OCI-LY3 (cell line): ENCODE measurements around the gene MOB3B.

Experiments
- H2AFZ ChIP-seq: fragments of 200-600, 300-600 bp; shearing (Covaris generic); 2 replicates; pipeline ENCODE4 v1.6.0; 2014; ENCODE audit warnings: antibody characterized with exemption, low read depth, low read length
- H3K27ac ChIP-seq: fragments of 200-600, 300-600 bp; sonication (generic); 2 replicates; pipeline ENCODE4 v1.5.1; 2014; ENCODE audit warnings: mild to moderate bottlenecking, low read length, moderate library complexity, mixed read lengths
- H3K27me3 ChIP-seq: fragments of 200-600, 300-600 bp; sonication (generic); 2 replicates; pipeline ENCODE4 v1.6.1; 2014; ENCODE audit warnings: low read depth, low read length, mixed read lengths
- H3K36me3 ChIP-seq: fragments of 200-600, 300-600 bp; sonication (generic); replicated peaks from 2 replicates; pipeline ENCODE3; 2014; ENCODE audit warnings: low read depth, low read length, mixed read lengths
- H3K4me1 ChIP-seq: fragments of 300-600, 200-600 bp; sonication (generic); 2 replicates; pipeline ENCODE4 v1.6.1; 2014; ENCODE audit warnings: low read length, mixed read lengths
- H3K4me2 ChIP-seq: fragments of 200-600, 300-600 bp; sonication (generic); 2 replicates; pipeline ENCODE4 v1.6.1; 2014; ENCODE audit warnings: low read length, mixed read lengths
- H3K4me3 ChIP-seq: fragments of 300-600, 200-600 bp; sonication (generic); 2 replicates; pipeline ENCODE4 v1.5.1; 2014; ENCODE audit warnings: antibody characterized with exemption, mild to moderate bottlenecking, low read length, moderate library complexity
- H3K79me2 ChIP-seq: fragments of 300-600, 200-600 bp; shearing (Covaris generic); 2 replicates; pipeline ENCODE4 v1.6.1; 2014; ENCODE audit warnings: mild to moderate bottlenecking, low read length, mixed read lengths
- H3K9ac ChIP-seq: fragments of 300-600, 200-600 bp; shearing (Covaris generic); 2 replicates; pipeline ENCODE4 v1.6.0; 2014; ENCODE audit warnings: mild to moderate bottlenecking, low read length, moderate library complexity
- H3K9me3 ChIP-seq: fragments of 200-600, 300-600 bp; shearing (Covaris generic); 2 replicates; pipeline ENCODE4 v1.6.1; 2014; ENCODE audit warnings: low read length, mixed read lengths; ENCODE audit not compliant: insufficient read depth
- H4K20me1 ChIP-seq: fragments of 200-600, 300-600 bp; sonication (generic); 2 replicates; pipeline ENCODE4 v1.6.1; 2016; ENCODE audit warnings: low read length, mixed read lengths; ENCODE audit not compliant: insufficient read depth
- EZH2phosphoT487 ChIP-seq: fragments of 200-600 bp; shearing (Covaris generic); IDR thresholded peaks from 2 replicates; pipeline ENCODE4 v1.6.1; 2018; ENCODE audit warnings: antibody characterized with exemption, mixed run types, low read depth
- TF ChIP-seq, protein P1 (sequence below): fragments of 200-600, 300-600 bp; sonication (generic); IDR thresholded peaks from 2 replicates; pipeline ENCODE4 v1.5.1; 2014; ENCODE audit warnings: antibody characterized with exemption, low read length, low read depth

The MOB3B gene

GRCh38 chr9:27529316-27530278 lies at the start of gene MOB3B:
Gene MOB3B, minus strand, starts transcription at chr9:27529814. Its CDS starts 74,264 bp downstream, at chr9:27455550.
- Histone ChIP-seq H3K4me2 (peak within 1 kb of the TSS; percentile 68), H3K4me1 (peaks cover 12% of the 10 kb centered on the region), H3K36me3 (no peaks in the 10 kb centered on the region), H3K4me3 (peak within 1 kb of the TSS; percentile 78), H3K27ac (no peak within 1 kb of the TSS), H3K27me3 (peaks cover 60% of the 10 kb centered on the region), H3K9me3 (no peaks in the 10 kb centered on the region), H2AFZ (peak within 1 kb of the TSS; percentile 33), H3K9ac (peak within 1 kb of the TSS; percentile 54), H3K79me2 (no peaks in the 10 kb centered on the region), H4K20me1 (0 out of 2 replicates have a peak, but pooled peaks cover 6% of the 10 kb centered on the region)
- TF ChIP-seq, protein P1, sequence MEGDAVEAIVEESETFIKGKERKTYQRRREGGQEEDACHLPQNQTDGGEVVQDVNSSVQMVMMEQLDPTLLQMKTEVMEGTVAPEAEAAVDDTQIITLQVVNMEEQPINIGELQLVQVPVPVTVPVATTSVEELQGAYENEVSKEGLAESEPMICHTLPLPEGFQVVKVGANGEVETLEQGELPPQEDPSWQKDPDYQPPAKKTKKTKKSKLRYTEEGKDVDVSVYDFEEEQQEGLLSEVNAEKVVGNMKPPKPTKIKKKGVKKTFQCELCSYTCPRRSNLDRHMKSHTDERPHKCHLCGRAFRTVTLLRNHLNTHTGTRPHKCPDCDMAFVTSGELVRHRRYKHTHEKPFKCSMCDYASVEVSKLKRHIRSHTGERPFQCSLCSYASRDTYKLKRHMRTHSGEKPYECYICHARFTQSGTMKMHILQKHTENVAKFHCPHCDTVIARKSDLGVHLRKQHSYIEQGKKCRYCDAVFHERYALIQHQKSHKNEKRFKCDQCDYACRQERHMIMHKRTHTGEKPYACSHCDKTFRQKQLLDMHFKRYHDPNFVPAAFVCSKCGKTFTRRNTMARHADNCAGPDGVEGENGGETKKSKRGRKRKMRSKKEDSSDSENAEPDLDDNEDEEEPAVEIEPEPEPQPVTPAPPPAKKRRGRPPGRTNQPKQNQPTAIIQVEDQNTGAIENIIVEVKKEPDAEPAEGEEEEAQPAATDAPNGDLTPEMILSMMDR = peak; percentile 70
- TF ChIP-seq EZH2phosphoT487 = no peak

- Histone ChIP-seq H3K27me3 (no peaks in the 10 kb centered on the region), H3K4me3 (peak overlapping the region; percentile 97), H2AFZ (peak overlapping the region; percentile 91), H3K4me1 (peaks cover 14% of the 10 kb centered on the region), H3K9me3 (no peaks in the 10 kb centered on the region), H3K4me2 (peak overlapping the region; percentile 82), H3K79me2 (peaks cover 16% of the 10 kb centered on the region), H4K20me1 (no peaks in the 10 kb centered on the region), H3K36me3 (no peaks in the 10 kb centered on the region), H3K27ac (peak overlapping the region; percentile 75), H3K9ac (peak overlapping the region; percentile 78)
- TF ChIP-seq EZH2phosphoT487 = no peak
- TF ChIP-seq, protein P1 = no peak
Measured at GRCh38 chr9:27573634-27574590, 44.3 kb upstream of the MOB3B start.

DNA sequence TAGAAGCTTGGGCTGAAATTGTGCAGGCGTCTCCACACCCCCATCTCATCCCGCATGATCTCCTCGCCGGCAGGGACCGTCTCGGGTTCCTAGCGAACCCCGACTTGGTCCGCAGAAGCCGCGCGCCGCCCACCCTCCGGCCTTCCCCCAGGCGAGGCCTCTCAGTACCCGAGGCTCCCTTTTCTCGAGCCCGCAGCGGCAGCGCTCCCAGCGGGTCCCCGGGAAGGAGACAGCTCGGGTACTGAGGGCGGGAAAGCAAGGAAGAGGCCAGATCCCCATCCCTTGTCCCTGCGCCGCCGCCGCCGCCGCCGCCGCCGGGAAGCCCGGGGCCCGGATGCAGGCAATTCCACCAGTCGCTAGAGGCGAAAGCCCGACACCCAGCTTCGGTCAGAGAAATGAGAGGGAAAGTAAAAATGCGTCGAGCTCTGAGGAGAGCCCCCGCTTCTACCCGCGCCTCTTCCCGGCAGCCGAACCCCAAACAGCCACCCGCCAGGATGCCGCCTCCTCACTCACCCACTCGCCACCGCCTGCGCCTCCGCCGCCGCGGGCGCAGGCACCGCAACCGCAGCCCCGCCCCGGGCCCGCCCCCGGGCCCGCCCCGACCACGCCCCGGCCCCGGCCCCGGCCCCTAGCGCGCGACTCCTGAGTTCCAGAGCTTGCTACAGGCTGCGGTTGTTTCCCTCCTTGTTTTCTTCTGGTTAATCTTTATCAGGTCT lies 43.5 kb upstream of the MOB3B start, which contains the start of gene C9orf72:
Gene C9orf72 (minus strand): TSS at position 564 of the 716 bp plus-strand sequence. CDS start 6,361 bp downstream, outside the sequence.
- H3K27ac ChIP-seq = peak within 1 kb of the TSS; percentile 75
- H3K4me2 ChIP-seq = peak within 1 kb of the TSS; percentile 89
- no peaks in the 10 kb centered on the region for H4K20me1 ChIP-seq
- no peaks in the 10 kb centered on the region for H3K27me3 ChIP-seq
- peak within 1 kb of the TSS; percentile 97 for H3K4me3 ChIP-seq
- H3K9me3 ChIP-seq = no peaks in the 10 kb centered on the region
- H3K9ac ChIP-seq = peak within 1 kb of the TSS; percentile 78
- peaks cover 14% of the 10 kb centered on the region for H3K4me1 ChIP-seq
- TF ChIP-seq EZH2phosphoT487 = no peak
- TF ChIP-seq, protein P1 = no peak
- H2AFZ ChIP-seq = peak within 1 kb of the TSS; percentile 91
- peaks cover 16% of the 10 kb centered on the region for H3K79me2 ChIP-seq
- H3K36me3 ChIP-seq = no peaks in the 10 kb centered on the region
